DND-41 (cell line): ENCODE results near the gene SGPL1.

Experiments used
- EZH2 ChIP-seq: IDR thresholded peaks from 3 replicates; pipeline ENCODE4 v1.6.1; 2012; ENCODE audit warnings: borderline replicate concordance, low read depth, mild to moderate bottlenecking, moderate library complexity, low read length, inconsistent platforms; ENCODE audit not compliant: severe bottlenecking
- TF ChIP-seq, protein P1 (sequence below): IDR thresholded peaks from 2 replicates; pipeline ENCODE4 v1.5.1; 2012; ENCODE audit warnings: borderline replicate concordance, low read length, moderate library complexity, mild to moderate bottlenecking; ENCODE audit not compliant: poor library complexity, severe bottlenecking; ENCODE audit errors: extremely low read depth

DNA sequence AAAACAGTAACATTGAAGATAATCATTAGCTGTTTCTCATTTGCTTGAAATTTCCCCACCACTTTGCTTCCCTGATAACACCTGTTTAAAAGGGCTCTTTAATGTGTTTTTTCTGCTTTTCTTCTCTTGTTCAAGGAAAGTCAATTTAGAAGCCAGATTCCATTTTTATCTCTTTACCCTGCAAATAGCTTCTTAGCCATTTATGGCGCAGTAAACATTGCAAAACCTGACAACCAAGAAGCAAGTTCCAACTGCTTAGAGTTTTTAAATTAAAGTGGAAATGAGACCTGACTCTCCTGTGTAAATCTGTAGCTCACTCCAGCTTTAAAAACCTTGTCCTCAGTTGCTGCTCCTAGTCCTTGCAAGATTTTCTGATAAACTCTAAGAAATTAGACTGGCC lies 30.1 kb downstream of the SGPL1 start:
- TF ChIP-seq, protein P1, sequence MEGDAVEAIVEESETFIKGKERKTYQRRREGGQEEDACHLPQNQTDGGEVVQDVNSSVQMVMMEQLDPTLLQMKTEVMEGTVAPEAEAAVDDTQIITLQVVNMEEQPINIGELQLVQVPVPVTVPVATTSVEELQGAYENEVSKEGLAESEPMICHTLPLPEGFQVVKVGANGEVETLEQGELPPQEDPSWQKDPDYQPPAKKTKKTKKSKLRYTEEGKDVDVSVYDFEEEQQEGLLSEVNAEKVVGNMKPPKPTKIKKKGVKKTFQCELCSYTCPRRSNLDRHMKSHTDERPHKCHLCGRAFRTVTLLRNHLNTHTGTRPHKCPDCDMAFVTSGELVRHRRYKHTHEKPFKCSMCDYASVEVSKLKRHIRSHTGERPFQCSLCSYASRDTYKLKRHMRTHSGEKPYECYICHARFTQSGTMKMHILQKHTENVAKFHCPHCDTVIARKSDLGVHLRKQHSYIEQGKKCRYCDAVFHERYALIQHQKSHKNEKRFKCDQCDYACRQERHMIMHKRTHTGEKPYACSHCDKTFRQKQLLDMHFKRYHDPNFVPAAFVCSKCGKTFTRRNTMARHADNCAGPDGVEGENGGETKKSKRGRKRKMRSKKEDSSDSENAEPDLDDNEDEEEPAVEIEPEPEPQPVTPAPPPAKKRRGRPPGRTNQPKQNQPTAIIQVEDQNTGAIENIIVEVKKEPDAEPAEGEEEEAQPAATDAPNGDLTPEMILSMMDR, result no peak
- no peak for TF ChIP-seq EZH2
